ENCODE results near the gene ZBTB34. TPM values are rescaled to one million over a fixed set of nuclear protein-coding genes. Genes with fewer than 3 reads are reported as not detected.
"Not testable (repeated sequence)": the region's sequence is repeated elsewhere in the genome, so short reads cannot be mapped to it uniquely, and the experiment has no call there.

The ZBTB34 gene
- total RNA-seq, 1 experiment from 2014 or later, result 6.7 TPM

GRCh38 chr9:126818482-126818881 is 42.0 kb upstream of the ZBTB34 start:
- BruUV-seq (replicated peaks), result no TSS peak
- no peak overlapping the region for H3K4me3 Mint-ChIP-seq (ENCODE audit: low read depth, unreplicated experiment)
- H3K9me3 Mint-ChIP-seq (ENCODE audit: low read depth, unreplicated experiment), result peaks cover 5% of the 10 kb centered on the region
- intact Hi-C loops (cut with micrococcal nuclease; ENCODE audit: unreplicated experiment), result no loop called here
- H3K27me3 Mint-ChIP-seq (ENCODE audit: unreplicated experiment), result no peaks in the 10 kb centered on the region
- peaks cover 5% of the 10 kb centered on the region for H3K36me3 Mint-ChIP-seq (ENCODE audit: insufficient read depth, unreplicated experiment)
- DNase-seq, result no peak
- CTCF ChIA-PET, result no interaction called here
- TF ChIP-seq, protein P1, sequence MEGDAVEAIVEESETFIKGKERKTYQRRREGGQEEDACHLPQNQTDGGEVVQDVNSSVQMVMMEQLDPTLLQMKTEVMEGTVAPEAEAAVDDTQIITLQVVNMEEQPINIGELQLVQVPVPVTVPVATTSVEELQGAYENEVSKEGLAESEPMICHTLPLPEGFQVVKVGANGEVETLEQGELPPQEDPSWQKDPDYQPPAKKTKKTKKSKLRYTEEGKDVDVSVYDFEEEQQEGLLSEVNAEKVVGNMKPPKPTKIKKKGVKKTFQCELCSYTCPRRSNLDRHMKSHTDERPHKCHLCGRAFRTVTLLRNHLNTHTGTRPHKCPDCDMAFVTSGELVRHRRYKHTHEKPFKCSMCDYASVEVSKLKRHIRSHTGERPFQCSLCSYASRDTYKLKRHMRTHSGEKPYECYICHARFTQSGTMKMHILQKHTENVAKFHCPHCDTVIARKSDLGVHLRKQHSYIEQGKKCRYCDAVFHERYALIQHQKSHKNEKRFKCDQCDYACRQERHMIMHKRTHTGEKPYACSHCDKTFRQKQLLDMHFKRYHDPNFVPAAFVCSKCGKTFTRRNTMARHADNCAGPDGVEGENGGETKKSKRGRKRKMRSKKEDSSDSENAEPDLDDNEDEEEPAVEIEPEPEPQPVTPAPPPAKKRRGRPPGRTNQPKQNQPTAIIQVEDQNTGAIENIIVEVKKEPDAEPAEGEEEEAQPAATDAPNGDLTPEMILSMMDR (IDR thresholded peaks at IDR 0.05; ENCODE audit: unreplicated experiment), result no peak
- H3K27ac Mint-ChIP-seq (ENCODE audit: unreplicated experiment), result no peak overlapping the region
- H3K4me1 Mint-ChIP-seq (ENCODE audit: low read depth, unreplicated experiment), result no peaks in the 10 kb centered on the region

DNA sequence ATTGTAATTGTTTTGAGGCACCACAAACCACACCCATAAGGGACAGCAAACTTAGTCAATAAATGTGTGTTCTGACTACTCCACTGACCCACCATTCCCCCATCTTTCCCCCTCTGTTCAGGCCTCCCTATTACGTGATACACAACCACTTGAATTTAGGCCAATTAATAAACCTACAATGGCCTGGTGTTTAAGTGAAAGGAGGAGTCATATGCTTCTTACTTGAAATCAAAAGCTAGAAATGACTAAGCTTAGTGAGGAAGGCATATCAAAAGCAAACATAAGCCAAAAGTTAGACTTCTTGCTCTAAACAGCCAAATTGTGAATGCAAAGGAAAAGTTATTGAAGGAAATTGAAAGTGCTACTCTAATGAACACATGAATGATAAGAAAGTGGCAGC is 41.0 kb upstream of the ZBTB34 start:
- intact Hi-C loops (cut with micrococcal nuclease; ENCODE audit: unreplicated experiment), result no loop called here
- BruUV-seq (replicated peaks), result no TSS peak
- CTCF ChIA-PET, result no interaction called here
- TF ChIP-seq, protein P1 (IDR thresholded peaks at IDR 0.05; ENCODE audit: unreplicated experiment), result no peak
- Mint-ChIP-seq H3K4me1 (ENCODE audit: low read depth, unreplicated experiment) (peaks cover 3% of the 10 kb centered on the region), H3K27me3 (ENCODE audit: unreplicated experiment) (no peaks in the 10 kb centered on the region), H3K9me3 (ENCODE audit: low read depth, unreplicated experiment) (peaks cover 5% of the 10 kb centered on the region), H3K36me3 (ENCODE audit: insufficient read depth, unreplicated experiment) (peaks cover 5% of the 10 kb centered on the region), H3K4me3 (ENCODE audit: low read depth, unreplicated experiment) (no peak overlapping the region), H3K27ac (ENCODE audit: unreplicated experiment) (no peak overlapping the region)
- no peak for DNase-seq

- Mint-ChIP-seq H3K4me3 (ENCODE audit: low read depth, unreplicated experiment) (no peak overlapping the region), H3K9me3 (ENCODE audit: low read depth, unreplicated experiment) (no peaks in the 10 kb centered on the region), H3K27me3 (ENCODE audit: unreplicated experiment) (no peaks in the 10 kb centered on the region), H3K36me3 (ENCODE audit: insufficient read depth, unreplicated experiment) (no peaks in the 10 kb centered on the region), H3K4me1 (ENCODE audit: low read depth, unreplicated experiment) (peaks cover 13% of the 10 kb centered on the region), H3K27ac (ENCODE audit: unreplicated experiment) (no peak overlapping the region)
- DNase-seq, result no peak
- CTCF ChIA-PET, result interaction anchor here (0.6 kb wide), 1 partner anchor 22 kb away, joined by 7 read pairs; no protein-coding TSS in a partner anchor
- no TSS peak for BruUV-seq (replicated peaks)
- intact Hi-C loops (cut with micrococcal nuclease; ENCODE audit: unreplicated experiment), result no loop called here
- TF ChIP-seq, protein P1 (IDR thresholded peaks at IDR 0.05; ENCODE audit: unreplicated experiment), result no peak
These were observed 38.2 kb upstream of the ZBTB34 start for GRCh38 chr9:126822278-126822677.

DNA sequence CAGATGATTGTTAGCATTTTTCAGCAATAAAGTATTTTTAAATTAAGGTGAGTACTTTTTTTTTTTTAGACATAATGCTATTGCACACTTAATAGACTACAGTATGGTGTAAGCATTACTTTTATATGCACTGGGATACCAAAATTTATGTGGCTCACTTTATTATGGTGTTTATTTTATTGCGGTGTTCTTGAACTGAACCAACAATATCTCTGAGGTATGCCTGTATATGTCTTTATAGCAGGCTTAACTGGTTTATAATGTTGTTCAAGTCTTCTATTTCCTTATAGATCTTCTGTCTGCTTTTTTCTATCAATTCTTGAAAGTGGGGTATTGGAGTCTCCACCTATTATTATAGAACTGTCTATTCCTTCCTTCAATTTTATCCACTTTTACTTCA is 37.6 kb upstream of the ZBTB34 start:
- H3K27ac Mint-ChIP-seq (ENCODE audit: unreplicated experiment), result no peak overlapping the region
- H3K36me3 Mint-ChIP-seq (ENCODE audit: insufficient read depth, unreplicated experiment), result no peaks in the 10 kb centered on the region
- H3K27me3 Mint-ChIP-seq (ENCODE audit: unreplicated experiment), result no peaks in the 10 kb centered on the region
- CTCF ChIA-PET, result no interaction called here
- H3K4me1 Mint-ChIP-seq (ENCODE audit: low read depth, unreplicated experiment), result peaks cover 13% of the 10 kb centered on the region
- no peak overlapping the region for H3K4me3 Mint-ChIP-seq (ENCODE audit: low read depth, unreplicated experiment)
- intact Hi-C loops (cut with micrococcal nuclease; ENCODE audit: unreplicated experiment), result no loop called here
- DNase-seq, result no peak
- no TSS peak for BruUV-seq (replicated peaks)
- no peaks in the 10 kb centered on the region for H3K9me3 Mint-ChIP-seq (ENCODE audit: low read depth, unreplicated experiment)
- TF ChIP-seq, protein P1 (IDR thresholded peaks at IDR 0.05; ENCODE audit: unreplicated experiment), result no peak

GRCh38 chr9:126824052-126824451 is 36.4 kb upstream of the ZBTB34 start:
- CTCF ChIA-PET; DNase-seq; H3K27me3 Mint-ChIP-seq (ENCODE audit: unreplicated experiment); intact Hi-C loops (cut with micrococcal nuclease; ENCODE audit: unreplicated experiment); H3K9me3 Mint-ChIP-seq (ENCODE audit: low read depth, unreplicated experiment); H3K27ac Mint-ChIP-seq (ENCODE audit: unreplicated experiment); H3K36me3 Mint-ChIP-seq (ENCODE audit: insufficient read depth, unreplicated experiment); BruUV-seq (replicated peaks); H3K4me3 Mint-ChIP-seq (ENCODE audit: low read depth, unreplicated experiment): not testable (repeated sequence)
- peaks cover 13% of the 10 kb centered on the region for H3K4me1 Mint-ChIP-seq (ENCODE audit: low read depth, unreplicated experiment)

Data from Calu3 (cell line).